Neural progenitor cell (in vitro differentiated cells): ENCODE results near the gene IL25.

Source experiments
- CTCF ChIP-seq: fragments of 200-600 bp; sonication (generic); IDR thresholded peaks from 2 replicates; pipeline ENCODE4 v1.5.1; 2017; ENCODE audit warnings: antibody characterized with exemption, mild to moderate bottlenecking
- EZH2 ChIP-seq: fragments of 200-600 bp; sonication (generic); IDR thresholded peaks from 2 replicates; pipeline ENCODE4 v1.6.1; 2017; ENCODE audit warnings: antibody characterized with exemption, mild to moderate bottlenecking, moderate library complexity
- EZH2phosphoT487 ChIP-seq: fragments of 200-600 bp; sonication (generic); IDR thresholded peaks from 2 replicates; pipeline ENCODE4 v1.6.1; 2017; ENCODE audit warnings: antibody characterized with exemption

- TF ChIP-seq EZH2 (no peak), CTCF (no peak), EZH2phosphoT487 (no peak)
Observed at GRCh38 chr14:23408307-23408630, 35.7 kb downstream of the IL25 start.
